ENCODE results near the gene PIWIL4.

DNA sequence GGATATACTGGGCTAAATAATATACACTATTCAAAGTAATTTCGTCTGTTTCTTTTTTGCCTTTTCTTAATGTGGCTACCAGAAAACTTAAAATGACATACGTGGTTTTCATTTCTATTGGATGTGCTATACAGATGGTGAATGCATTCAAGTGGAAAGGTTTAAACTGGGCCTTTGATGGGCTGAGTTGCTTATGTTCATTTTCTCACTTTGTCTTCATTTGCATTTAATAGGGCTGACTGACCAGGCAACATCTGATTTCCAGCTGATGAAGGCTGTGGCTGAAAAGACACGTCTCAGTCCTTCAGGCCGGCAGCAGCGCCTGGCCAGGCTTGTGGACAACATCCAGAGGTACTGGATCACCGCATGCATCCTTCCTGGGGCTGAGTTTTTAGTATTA is 27.9 kb downstream of the PIWIL4 start:
- no peak for TF ChIP-seq CTCF (IDR thresholded peaks at IDR 0.05 in 8 of 11, conservative IDR thresholded peaks at IDR 0.05 in 3 of 11)
- TF ChIP-seq POLR2A (IDR thresholded peaks at IDR 0.05) = no peak

Data from spleen (tissue), 7 donors.